H9 (cell line): Measurements from ENCODE around the gene ETV4. TPM values are rescaled to one million over a fixed set of nuclear protein-coding genes. Genes with fewer than 3 reads are reported as not detected.

Experiments
- DNase-seq: peaks from one replicate; pipeline ENCODE4 v3.0.0-alpha.2; 2017
- H2AFZ ChIP-seq: one replicate; pipeline ENCODE4 v1.6.1; 2013; ENCODE audit warnings: mild to moderate bottlenecking, low read length, control low read depth, moderate library complexity
- H2AK5ac ChIP-seq: 2 replicates; pipeline ENCODE4 v1.6.1; 2013; ENCODE audit warnings: low read length, control low read depth, mixed read lengths; ENCODE audit not compliant: insufficient read length
- H2BK120ac ChIP-seq: one replicate; pipeline ENCODE4 v1.6.1; 2013; ENCODE audit warnings: low read depth, mild to moderate bottlenecking, low read length, control low read depth, inconsistent platforms; ENCODE audit not compliant: poor library complexity, severe bottlenecking
- H2BK12ac ChIP-seq: 2 replicates; pipeline ENCODE4 v1.6.1; 2013; ENCODE audit warnings: low read length, control low read depth, mixed read lengths, low read depth; ENCODE audit not compliant: insufficient read length
- H2BK15ac ChIP-seq: 2 replicates; pipeline ENCODE4 v1.6.1; 2013; ENCODE audit warnings: low read depth, low read length, control low read depth
- H2BK20ac ChIP-seq: one replicate; pipeline ENCODE4 v1.6.1; 2013; ENCODE audit warnings: low read depth, mild to moderate bottlenecking, low read length, control low read depth, inconsistent platforms; ENCODE audit not compliant: poor library complexity, severe bottlenecking
- H2BK5ac ChIP-seq: 2 replicates; pipeline ENCODE4 v1.6.1; 2013; ENCODE audit warnings: low read length, control low read depth, mixed read lengths; ENCODE audit not compliant: insufficient read length
- H3K14ac ChIP-seq: 2 replicates; pipeline ENCODE4 v1.6.1; 2013; ENCODE audit warnings: low read length, control low read depth; ENCODE audit not compliant: insufficient read depth
- H3K18ac ChIP-seq: 2 replicates; pipeline ENCODE4 v1.6.1; 2013; ENCODE audit warnings: low read depth, mild to moderate bottlenecking, mixed read lengths, low read length, control low read depth; ENCODE audit not compliant: insufficient read length
- H3K23ac ChIP-seq: 2 replicates; pipeline ENCODE4 v1.6.1; 2013; ENCODE audit warnings: low read length, control low read depth, mixed read lengths, low read depth; ENCODE audit not compliant: insufficient read length
- H3K23me2 ChIP-seq: 2 replicates; pipeline ENCODE4 v1.6.1; 2013; ENCODE audit warnings: low read depth, mild to moderate bottlenecking, mixed read lengths, low read length, control low read depth; ENCODE audit not compliant: insufficient read length, poor library complexity, severe bottlenecking
- H3K27ac ChIP-seq: 2 replicates; pipeline ENCODE4 v1.5.1; 2013; ENCODE audit warnings: low read length, control low read depth, mixed read lengths, low read depth; ENCODE audit not compliant: insufficient read length
- H3K27me3 ChIP-seq: 2 replicates; pipeline ENCODE4 v1.6.1; 2013; ENCODE audit warnings: low read length, control low read depth, inconsistent platforms; ENCODE audit not compliant: insufficient read depth
- H3K4ac ChIP-seq: 2 replicates; pipeline ENCODE4 v1.6.1; 2013; ENCODE audit warnings: low read depth, mild to moderate bottlenecking, control low read depth, inconsistent platforms, low read length, moderate library complexity
- H3K4me1 ChIP-seq: 2 replicates; pipeline ENCODE4 v1.6.1; 2013; ENCODE audit warnings: low read length, control low read depth, inconsistent platforms; ENCODE audit not compliant: insufficient read depth
- H3K4me2 ChIP-seq: 2 replicates; pipeline ENCODE4 v1.6.1; 2013; ENCODE audit warnings: low read length, control low read depth, mixed read lengths; ENCODE audit not compliant: insufficient read length, insufficient read depth
- H3K56ac ChIP-seq: 2 replicates; pipeline ENCODE4 v1.6.1; 2013; ENCODE audit warnings: low read depth, mild to moderate bottlenecking, mixed read lengths, low read length, control low read depth; ENCODE audit not compliant: insufficient read length
- H3K79me1 ChIP-seq: 2 replicates; pipeline ENCODE4 v1.6.1; 2013; ENCODE audit warnings: low read depth, mild to moderate bottlenecking, moderate library complexity, low read length, control low read depth, inconsistent platforms; ENCODE audit not compliant: insufficient read depth, poor library complexity, severe bottlenecking
- H3K79me2 ChIP-seq: 2 replicates; pipeline ENCODE4 v1.6.1; 2013; ENCODE audit warnings: low read length, control low read depth, inconsistent platforms; ENCODE audit not compliant: insufficient read depth
- H3K9ac ChIP-seq: 2 replicates; pipeline ENCODE4 v1.6.1; 2013; ENCODE audit warnings: low read length, control low read depth, mixed read lengths; ENCODE audit not compliant: insufficient read length; ENCODE audit errors: extremely low read depth
- H3K9me3 ChIP-seq: one replicate; pipeline ENCODE4 v1.6.1; 2013; ENCODE audit warnings: low read depth, low read length, inconsistent platforms; ENCODE audit not compliant: control insufficient read depth
- H3T11ph ChIP-seq: one replicate; pipeline ENCODE4 v1.6.1; 2013; ENCODE audit warnings: mild to moderate bottlenecking, low read length, control low read depth, inconsistent platforms
- H4K20me1 ChIP-seq: one replicate; pipeline ENCODE4 v1.6.1; 2013; ENCODE audit not compliant: control insufficient read depth, insufficient read length, insufficient read depth
- H4K5ac ChIP-seq: 2 replicates; pipeline ENCODE4 v1.6.1; 2013; ENCODE audit warnings: low read depth, mild to moderate bottlenecking, mixed read lengths, low read length, control low read depth; ENCODE audit not compliant: insufficient read length
- H4K8ac ChIP-seq: replicated peaks from 2 replicates; pipeline ENCODE4 v1.6.1; 2013; ENCODE audit warnings: low read length, control low read depth, mixed read lengths, low read depth; ENCODE audit not compliant: insufficient read length
- H4K91ac ChIP-seq: 2 replicates; pipeline ENCODE4 v1.6.1; 2013; ENCODE audit warnings: low read depth, mild to moderate bottlenecking, moderate library complexity, mixed read lengths, low read length, control low read depth; ENCODE audit not compliant: insufficient read length
- H3K27ac Mint-ChIP-seq, 3 experiments: 2 replicates in 2 of 3; 3 replicates in 1 of 3; pipeline ENCODE4 v1.8.0; 2020 to 2021; ENCODE audit warnings: mixed read lengths in 3 of 3, mild to moderate bottlenecking in 1 of 3, moderate library complexity in 1 of 3
- H3K27me3 Mint-ChIP-seq: 2 replicates; pipeline ENCODE4 v1.8.0; 2021; ENCODE audit warnings: low read depth, mild to moderate bottlenecking, moderate library complexity, mixed read lengths
- H3K36me3 Mint-ChIP-seq, 3 experiments: 2 replicates in 2 of 3; 3 replicates in 1 of 3; pipeline ENCODE4 v1.8.0; 2020 to 2021; ENCODE audit warnings: low read depth in 3 of 3, mixed read lengths in 3 of 3; ENCODE audit not compliant: insufficient read depth in 1 of 3
- H3K4me1 Mint-ChIP-seq, 2 experiments: 2 replicates each; pipeline ENCODE4 v1.8.0; 2020; ENCODE audit warnings: mixed read lengths in 2 of 2
- H3K4me3 Mint-ChIP-seq, 2 experiments: 2 replicates in 1 of 2; 3 replicates in 1 of 2; pipeline ENCODE4 v1.8.0; 2020 to 2021; ENCODE audit warnings: mild to moderate bottlenecking in 2 of 2, mixed read lengths in 2 of 2, moderate library complexity in 1 of 2
- H3K9me3 Mint-ChIP-seq, 2 experiments: 2 replicates in 1 of 2; 3 replicates in 1 of 2; pipeline ENCODE4 v1.8.0; 2020; ENCODE audit warnings: mild to moderate bottlenecking in 2 of 2, mixed read lengths in 2 of 2, moderate library complexity in 1 of 2
- CTCF ChIP-seq: fragments of 200-600 bp; sonication (generic); conservative IDR thresholded peaks from 3 replicates; pipeline ENCODE4 v1.8.0; 2021; ENCODE audit warnings: antibody characterized with exemption, mild to moderate bottlenecking
- WGBS: extraction: QIAGEN DNeasy Blood & Tissue Kit; methylation state at CpG from one replicate; pipeline ENCODE4 v1.1.7; 2013; ENCODE audit warnings: missing lambda C conversion rate, low lambda C conversion rate, mixed read lengths; ENCODE audit not compliant: insufficient read length; ENCODE audit errors: extremely low coverage; 5-methylcytosine and 5-hydroxymethylcytosine counted together
- total RNA-seq: library from RNA; stranded (reverse); gene quantifications from 2 replicates; pipeline ENCODE4 v1.2.1, GENCODE V29; 2021

ETV4 gene
- total RNA-seq, 1 experiment from 2014 or later: 74.4 TPM

GRCh38 chr17:43545383-43545632 is 832 bp downstream of the ETV4 start:
- no peak overlapping the region for H3K18ac ChIP-seq
- peak overlapping the region in 1 of 3 experiments; percentile 99; a peak in 3 of 7 replicates for H3K27ac Mint-ChIP-seq
- H3K9me3 ChIP-seq: no peaks in the 10 kb centered on the region
- no peak overlapping the region for H3K23ac ChIP-seq
- no CpG with 5 or more reads among the region's 21 CpGs for WGBS
- H3K4me1 Mint-ChIP-seq: peaks cover 71 to 75% of the 10 kb centered on the region in 2 experiments
- H3K79me1 ChIP-seq: no peaks in the 10 kb centered on the region
- H3K4ac ChIP-seq: no peak overlapping the region
- no peak overlapping the region for H2BK20ac ChIP-seq
- H3K9me3 Mint-ChIP-seq: no peaks in the 10 kb centered on the region; a peak in 2 of 5 replicates
- H3K4me2 ChIP-seq: peak overlapping the region; percentile 89
- no peak overlapping the region for H4K8ac ChIP-seq
- H3K23me2 ChIP-seq: peaks cover 16% of the 10 kb centered on the region
- H3K14ac ChIP-seq: no peak overlapping the region
- H3K56ac ChIP-seq: no peak overlapping the region
- H2BK12ac ChIP-seq: no peak overlapping the region
- H2AK5ac ChIP-seq: no peak overlapping the region
- no peak for TF ChIP-seq CTCF
- no peaks in the 10 kb centered on the region for H4K20me1 ChIP-seq
- no peak overlapping the region for H3T11ph ChIP-seq
- H2BK5ac ChIP-seq: no peak overlapping the region
- H3K27ac ChIP-seq: no peak overlapping the region
- H3K27me3 ChIP-seq: no peaks in the 10 kb centered on the region
- H3K9ac ChIP-seq: peak overlapping the region; percentile 61
- H2BK120ac ChIP-seq: no peak overlapping the region
- H4K5ac ChIP-seq: no peak overlapping the region
- no peak overlapping the region for H2BK15ac ChIP-seq
- H3K79me2 ChIP-seq: peaks cover 17% of the 10 kb centered on the region; the same call in 1 of the 2 replicates
- H3K36me3 Mint-ChIP-seq: peaks cover 0 to 8% (median 7%) of the 10 kb centered on the region in 3 experiments; a peak in 5 of 7 replicates
- DNase-seq: no peak
- peaks cover 44% of the 10 kb centered on the region for H3K27me3 Mint-ChIP-seq
- H3K4me3 Mint-ChIP-seq: peak overlapping the region; percentile 85 to 99
- no peak overlapping the region for H2AFZ ChIP-seq
- no peak overlapping the region for H4K91ac ChIP-seq
- H3K4me1 ChIP-seq: peaks cover 24% of the 10 kb centered on the region; the same call in 1 of the 2 replicates
